Measurements from ENCODE around the gene PTPRCAP.
A peak's percentile ranks its signal among the peaks of the same experiment; 100 is the strongest.

PTPRCAP gene

DNA sequence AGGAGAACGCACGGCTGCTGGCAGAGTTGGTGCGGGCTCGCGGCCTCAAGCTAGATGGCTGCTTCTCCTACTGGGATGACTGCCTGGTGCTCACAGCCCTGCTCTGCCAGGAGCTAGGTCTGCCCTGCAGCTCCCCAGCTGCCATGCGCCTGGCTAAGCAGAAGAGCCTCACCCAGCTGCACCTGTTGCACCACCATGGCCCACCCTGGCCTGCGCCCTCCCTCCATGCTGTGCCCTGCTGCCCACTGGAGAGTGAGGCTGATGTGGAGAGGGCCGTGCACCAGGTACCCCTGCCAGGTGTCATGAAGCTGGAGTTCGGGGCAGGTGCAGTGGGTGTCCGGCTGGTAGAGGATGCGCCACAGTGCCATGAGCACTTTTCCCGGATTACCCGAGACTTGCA is 14.0 kb downstream of the PTPRCAP start:
- DNase-seq, result no peak

DNA sequence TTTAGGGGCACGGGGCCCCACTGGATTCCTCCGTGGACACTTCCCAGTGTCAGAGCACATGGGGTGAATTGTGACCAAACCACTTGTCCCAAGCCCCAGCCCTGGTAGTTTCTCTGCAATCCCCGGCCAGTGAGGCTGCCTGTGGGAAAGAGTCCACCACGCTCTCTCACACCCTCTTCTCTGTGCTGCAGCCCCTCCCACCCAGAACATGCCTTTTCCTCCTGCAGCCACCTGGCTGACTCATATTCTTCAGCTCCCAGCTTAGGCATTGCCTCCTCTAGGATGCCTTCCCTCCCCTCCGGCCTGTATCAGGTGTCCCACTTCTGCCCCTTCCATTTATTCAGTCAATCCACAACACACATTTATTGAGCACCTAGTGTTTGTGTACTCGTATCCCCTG is 14.6 kb downstream of the PTPRCAP start:
- no peak for DNase-seq

DNA sequence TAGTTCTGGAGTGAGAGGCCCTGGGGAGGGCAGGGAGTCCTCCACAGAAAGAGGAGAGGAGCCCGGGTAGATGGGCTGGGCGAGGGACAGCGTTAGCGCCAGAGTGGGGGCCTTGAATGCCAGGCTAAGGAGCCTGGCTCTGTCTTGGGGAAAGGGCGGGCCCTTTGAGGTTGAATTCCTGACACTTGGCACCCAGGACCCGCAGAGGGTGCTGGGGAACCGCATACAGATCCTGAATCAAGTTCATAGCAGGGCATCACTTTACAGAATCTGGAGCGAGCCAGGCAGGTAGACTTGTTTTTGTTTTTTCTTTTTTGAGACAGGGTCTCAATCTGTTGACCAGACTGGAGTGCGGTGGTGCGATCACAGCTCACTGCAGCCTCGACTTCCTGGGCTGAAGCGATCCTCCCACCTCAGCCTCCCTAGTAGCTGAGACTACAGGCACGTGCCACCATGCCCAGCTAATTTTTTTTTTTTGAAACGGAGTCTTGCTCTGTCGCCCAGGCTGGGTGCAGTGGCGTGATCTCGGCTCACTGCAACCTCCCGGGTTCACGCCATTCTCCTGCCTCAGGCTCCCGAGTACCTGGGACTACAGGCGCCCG is 16.0 kb downstream of the PTPRCAP start:
- DNase-seq, result no peak

DNA sequence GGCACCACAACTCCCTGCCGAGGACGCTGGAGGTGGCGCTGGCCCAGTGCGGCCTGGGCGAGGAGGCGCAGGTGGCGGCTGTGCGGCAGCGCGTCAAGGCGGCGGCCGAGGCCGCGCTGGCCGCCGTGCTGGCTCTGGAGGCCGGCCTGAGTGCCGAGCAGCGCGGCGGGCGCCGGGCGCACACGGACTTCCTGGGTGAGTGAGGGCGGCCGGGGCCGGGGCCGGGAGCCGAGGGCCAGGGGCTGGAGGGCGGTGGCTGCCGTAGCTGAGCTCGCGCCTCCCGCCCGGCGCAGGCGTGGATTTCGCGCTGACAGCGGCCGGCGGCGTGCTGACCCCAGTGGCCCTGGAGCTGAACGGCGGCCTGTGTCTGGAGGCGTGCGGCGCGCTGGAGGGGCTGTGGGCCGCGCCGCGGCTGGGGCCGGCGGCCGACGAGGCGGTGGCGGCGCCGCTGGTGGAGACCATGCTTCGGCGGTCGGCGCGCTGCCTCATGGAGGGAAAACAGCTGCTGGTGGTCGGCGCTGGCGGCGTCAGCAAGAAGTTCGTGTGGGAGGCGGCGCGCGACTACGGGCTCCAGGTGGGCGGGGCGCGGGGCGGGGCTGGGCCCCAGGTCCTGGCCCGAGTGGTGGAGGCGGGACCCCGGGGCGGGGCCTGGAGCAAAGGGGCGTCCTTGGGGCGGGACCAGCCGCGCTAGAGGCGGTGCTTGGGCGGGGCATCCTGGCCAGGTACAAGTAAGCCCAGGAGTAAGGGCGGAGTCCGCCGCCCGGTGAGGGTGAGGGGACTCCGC is 16.6 kb downstream of the PTPRCAP start:
- DNase-seq, result peak; percentile 97

DNA sequence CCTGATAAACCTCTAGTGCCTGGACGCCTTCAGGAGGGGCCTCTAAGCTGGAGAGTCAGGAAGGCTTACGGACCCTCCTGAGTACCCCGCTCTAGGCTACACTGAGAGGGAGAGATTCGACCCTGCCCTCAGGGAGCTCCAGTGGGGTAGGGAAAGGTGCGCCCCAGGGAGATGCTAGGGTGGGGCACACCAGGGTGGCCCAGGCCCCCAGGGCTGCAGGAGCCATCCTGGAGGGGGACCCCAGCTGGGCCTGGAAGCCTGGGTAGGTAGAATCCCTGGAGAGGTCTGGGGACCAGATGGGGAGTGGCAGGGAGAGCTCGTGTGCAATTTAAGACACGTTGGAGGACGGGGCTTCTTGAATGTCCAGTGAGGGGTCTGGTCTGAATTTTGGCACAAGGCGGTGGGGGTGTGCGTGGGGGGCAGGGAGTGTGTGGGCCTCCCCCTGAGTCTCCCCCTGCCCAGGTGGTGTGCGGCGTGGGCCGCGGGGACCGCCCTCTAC is 17.3 kb downstream of the PTPRCAP start:
- DNase-seq, result no peak

DNA sequence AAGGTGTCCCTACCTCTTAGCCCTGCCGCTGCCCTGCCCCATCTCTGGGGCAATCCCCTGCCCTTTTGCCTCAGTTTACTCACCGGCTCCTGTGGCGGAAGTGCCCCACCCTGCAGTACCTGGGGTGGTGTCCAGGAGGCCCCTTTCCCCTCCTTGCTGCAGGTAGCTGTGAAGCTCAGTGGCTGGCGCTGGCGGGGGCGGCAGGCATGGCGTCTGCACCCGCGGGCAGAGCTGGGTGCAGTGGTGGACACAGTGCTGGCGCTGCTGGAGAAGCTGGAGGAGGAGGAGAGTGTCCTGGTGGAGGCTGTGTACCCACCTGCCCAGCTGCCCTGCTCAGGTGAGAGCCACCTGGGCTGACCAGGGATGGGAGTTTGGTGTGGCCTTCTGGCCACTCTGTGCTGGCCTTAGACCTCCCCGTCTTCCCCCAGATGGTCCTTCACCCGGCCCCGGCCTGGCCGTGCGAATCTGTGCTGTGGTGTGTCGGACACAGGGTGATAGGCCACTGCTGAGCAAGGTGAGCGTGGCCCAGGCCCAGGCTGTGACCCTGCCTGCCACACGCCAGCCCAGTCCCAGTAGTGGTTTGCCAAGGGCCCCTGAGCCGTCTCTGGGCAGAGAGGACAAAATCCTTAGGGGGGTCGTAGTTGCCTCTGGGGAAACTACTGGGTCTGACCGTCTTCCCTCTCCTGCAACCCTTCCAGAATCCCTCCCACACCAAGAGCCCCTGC is 18.0 kb downstream of the PTPRCAP start:
- DNase-seq, result no peak

DNA sequence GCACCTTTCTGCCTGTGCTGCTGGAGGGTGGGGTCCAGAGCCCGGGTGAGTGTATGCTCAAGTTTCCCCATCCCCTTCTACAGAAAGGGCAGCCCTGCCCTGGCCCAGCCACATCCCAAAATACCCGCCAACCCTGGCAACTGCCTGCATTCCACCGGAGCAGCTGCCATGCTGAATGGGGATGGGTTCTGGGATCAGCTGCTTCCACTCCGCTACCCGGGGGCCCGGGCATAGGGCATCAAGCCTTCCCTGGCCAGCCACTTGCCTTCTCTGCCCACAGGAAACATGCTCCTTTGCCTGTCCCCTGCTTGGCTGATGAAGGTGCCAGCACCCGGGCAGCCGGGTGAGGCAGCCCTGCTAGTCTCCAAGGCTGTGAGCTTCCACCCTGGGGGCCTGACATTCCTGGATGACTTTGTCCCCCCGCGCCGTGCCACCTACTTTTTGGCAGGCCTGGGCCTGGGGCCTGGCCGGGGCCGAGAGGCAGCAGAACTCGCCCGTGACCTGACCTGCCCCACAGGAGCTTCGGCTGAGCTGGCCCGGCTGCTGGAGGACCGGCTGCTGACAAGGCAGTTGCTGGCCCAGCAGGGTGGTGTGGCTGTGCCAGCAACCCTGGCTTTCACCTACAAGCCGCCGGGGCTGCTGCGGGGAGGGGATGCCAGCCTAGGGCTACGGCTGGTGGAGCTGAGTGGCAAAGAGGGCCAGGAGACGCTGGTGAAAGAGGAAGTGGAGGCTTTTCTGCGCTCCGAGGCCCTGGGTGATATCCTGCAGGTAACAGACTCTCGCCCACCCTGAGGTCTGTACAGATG is 18.8 kb downstream of the PTPRCAP start:
- peak; percentile 76 for DNase-seq

DNA sequence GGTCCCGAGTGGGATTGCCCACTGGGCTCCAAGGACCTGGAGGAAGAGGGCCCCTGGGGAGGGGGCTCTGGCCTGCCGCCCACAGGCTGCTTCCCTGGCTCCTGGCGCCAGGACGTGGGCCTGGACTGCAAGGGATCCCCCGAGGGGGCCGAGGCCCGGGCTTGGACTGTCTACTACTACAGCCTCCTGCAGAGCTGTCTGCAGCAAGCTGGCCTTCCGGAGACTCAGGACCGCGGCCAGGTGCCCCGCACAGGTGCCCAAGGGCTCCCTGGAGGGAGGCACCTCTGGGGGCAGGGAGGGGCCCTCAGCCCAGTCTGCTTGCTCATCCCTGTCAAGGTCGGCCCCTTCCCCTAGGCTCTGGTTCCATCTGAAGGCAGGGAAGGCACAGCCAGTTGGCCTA is 20.1 kb downstream of the PTPRCAP start:
- no peak for DNase-seq

DNA sequence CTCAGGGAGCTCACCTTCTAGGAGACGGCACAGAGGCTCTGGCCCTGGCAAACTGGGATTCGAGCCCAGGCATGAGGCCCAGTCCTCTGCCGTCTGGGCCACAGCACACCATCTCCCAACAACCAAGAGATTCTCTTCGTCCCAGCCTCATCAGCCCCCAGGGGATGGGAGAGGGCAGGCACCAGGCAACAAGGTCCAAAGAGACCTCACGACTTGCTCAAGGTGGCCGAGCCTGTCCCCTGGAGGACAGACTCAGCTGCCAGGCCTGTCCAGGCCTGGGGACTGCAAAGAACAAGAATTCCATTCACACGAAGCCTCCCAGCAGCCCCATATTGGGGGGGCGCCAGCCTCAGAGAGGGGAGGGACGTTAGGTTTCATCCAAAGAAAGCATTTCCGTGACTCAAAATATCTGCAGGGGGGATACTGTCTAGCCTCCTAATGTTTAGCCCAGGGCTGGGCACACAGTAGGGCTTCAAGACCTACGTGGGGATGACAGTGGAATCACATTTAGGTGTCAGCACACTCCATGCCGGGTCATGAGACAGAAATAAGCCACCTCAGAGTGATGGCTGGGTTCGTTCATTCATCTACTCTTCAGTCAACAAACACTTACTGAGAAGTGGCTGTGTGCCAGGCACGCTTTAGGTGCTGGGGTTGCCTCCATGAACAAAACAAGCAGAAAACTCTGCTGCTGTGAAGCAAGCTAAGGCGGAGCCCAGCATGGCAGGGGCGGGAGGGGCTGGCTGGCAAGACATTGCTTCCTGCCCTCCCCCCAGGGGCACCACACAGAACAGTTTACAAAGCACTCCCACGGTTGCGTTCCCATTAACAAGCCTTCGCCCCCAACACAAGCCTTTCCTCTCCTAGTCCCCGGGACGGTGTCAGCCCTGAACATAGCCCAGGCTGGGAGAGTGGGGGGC is 20.8 kb downstream of the PTPRCAP start:
- DNase-seq, result peak; percentile 87

DNA sequence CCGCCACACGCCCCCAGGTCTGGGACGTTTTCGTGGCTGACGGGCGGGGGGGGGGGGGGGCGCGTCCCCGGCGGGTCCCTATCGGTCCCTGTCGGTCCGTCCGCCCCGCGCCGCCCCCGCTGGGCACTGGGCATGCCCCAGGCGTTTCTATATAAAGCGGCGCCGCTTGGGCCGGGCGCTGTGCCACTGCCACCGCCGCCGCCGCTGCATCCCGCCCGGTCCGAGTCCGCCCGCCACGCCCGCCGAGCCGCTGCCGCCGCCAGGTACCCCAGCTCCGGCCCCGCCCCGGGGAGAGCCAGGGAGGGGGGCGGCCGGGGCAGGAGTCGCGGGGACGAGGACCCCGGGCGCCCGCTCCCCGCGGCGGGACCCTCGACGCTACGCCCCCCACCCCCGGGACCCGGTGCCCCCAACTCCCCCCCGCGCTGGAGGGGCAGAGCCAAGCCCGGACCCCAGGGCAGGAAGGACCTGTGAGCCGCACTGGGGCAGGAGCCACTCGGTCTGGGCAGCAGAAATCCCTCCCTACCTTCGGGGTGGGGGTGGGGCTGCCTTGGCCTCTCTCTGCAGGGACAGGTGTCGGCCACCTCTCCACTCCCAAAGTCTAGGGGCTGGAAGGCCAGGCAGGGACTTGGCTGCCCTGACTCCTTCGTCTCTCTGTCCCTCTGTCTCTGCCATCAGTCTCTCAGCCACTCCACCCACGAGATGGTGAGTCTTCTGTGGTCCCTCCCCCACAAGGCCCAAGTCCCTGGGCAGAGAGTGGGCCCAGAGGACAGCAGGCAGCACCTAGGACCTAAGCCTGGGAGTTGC is 21.8 kb downstream of the PTPRCAP start, which contains the start of gene CARNS1:
TSS of gene CARNS1 (plus strand) at position 178 of the 804 bp plus-strand sequence. CDS start at position 700, 522 bp downstream.
- no peak for DNase-seq

DNA sequence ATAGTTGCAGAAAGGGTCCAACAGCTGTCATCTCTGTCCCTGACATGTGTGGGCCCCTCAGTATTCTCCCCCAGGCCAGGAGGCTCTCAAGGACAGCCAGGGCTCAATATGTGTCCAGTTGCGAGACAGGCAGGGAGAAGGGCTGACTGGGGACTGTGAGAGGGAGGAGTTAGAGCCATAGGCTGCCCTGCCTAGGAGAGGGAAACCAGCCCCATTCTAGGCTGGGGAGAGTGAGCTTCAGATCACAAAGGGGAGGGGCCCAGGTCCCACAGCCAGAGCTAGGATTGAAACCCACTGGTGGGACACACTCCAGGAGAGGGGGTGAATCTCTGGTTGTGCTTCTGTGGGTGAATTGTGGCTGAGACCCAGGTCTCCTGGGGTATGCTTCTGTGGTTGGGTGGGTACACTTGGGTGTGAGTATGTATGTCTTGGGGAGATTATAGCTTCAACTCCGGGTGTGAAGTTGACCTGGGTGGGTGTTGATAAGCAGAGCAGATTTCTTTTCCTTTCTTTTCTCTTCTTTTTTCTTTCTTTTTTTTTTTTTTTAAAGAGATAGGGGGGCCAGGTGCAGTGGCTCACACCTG is 24.1 kb downstream of the PTPRCAP start:
- DNase-seq, result peak; percentile 92

DNA sequence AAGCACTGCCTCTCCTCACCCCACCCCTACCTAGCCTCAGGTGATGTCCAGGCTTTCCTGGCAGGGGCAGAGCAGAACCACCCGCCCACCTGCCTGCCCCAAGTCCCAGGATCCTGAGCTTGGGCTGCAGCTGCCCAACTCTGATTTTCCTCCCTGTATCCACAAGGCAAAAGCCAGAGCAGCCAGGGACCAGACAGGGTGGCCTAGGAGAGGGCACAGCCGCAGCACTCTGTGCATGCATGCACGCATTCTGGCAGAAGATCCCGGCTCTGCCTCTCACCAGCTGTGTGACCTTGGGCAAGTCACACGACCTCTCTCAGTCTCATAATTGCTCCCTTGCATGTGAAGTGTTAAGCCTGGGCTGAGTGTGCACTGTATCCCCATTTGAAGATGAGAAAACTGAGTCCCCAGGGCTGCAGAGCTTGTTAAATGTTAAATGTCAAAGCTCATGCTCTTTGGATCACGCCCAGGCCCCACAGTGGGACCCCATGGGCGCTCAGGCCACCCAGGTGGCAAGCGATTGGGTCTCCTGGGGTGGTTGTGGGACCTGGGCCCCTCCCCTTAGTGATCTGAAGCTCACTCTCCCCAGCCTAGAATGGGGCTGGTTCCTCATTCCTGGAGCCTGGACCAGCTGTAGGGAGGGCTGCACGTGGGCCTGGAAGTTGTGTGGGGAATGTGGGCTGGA is 24.8 kb downstream of the PTPRCAP start:
- DNase-seq, result no peak

DNA sequence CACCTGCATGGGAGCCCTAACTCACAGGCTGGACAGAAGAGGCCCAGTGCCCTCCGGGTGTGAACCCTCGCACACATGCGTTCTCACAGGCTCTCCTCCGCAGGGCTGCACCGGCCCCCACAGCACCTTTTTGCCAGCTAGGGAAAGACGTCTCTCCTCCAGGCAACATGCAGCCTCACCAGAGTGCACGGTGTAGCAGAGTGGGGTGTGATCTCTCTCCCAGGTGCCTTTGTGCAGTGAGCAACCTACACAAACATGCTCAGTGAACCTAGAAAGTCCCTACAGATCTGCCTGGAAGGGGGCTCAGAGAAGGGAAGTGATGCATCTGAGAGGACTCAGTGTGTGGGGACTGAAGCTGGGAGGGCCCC is 25.7 kb downstream of the PTPRCAP start:
- DNase-seq, result no peak

DNA sequence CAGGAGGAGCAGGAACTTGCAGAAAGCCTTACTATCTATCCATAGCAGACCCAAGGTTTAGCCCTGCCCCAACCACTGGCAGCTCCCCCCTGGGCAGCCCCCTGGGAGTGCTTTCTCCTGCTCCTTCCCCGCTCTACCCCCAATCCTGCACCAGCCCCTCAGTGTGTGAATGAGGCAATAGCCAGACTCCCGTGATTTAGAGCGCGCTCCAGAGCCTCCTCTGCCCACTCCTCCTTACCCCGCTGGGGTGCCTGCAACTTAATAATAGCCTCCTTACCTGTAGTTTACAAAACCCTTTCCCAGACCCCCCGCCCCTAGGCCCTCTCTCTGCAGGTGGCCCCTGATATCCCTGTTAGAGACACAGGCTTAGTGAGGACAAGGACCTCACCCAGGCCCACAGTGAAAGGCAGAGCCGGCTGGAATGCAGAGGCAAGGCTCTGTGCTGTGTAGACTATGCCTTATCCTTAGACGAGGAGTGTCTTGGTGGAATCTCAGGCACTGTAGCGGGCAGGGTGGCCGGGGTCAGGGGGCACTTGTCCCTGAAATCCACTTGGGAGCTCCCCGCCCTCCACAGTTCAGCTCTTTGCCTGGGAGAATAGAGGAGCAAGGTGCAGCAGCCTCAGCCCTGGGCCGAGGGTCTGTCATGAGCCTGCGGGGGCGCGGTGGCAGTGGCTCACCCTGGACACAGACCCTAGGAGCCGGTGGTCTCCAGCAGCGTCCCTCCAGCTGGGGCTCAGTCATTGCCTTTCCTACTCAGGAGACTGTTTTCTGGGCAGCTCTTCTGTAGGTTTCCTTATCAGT is 26.3 kb downstream of the PTPRCAP start:
- DNase-seq, result no peak

DNA sequence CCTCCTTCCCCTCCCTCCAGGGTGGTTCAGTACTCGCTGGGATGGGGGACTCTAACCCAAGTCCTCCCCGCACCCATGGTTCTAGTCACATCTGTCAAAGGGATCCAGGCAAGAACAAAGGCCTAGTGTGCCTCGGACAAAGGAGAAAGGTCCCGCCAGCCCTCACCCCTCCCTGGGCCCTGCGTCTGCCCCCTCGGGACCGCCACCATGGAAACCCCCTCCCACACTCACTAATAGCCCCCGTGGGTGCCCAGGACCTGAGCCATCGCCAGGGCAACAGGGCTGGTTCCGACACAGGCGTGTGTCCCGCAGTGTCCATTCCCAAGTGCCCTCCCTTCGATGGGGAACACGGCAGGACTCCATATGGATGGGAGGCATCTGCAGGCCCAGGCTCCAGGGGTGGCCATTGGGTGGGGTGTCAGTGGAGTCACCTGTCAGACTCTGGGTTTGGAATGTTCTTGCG is 27.1 kb downstream of the PTPRCAP start:
- no peak for DNase-seq

DNA sequence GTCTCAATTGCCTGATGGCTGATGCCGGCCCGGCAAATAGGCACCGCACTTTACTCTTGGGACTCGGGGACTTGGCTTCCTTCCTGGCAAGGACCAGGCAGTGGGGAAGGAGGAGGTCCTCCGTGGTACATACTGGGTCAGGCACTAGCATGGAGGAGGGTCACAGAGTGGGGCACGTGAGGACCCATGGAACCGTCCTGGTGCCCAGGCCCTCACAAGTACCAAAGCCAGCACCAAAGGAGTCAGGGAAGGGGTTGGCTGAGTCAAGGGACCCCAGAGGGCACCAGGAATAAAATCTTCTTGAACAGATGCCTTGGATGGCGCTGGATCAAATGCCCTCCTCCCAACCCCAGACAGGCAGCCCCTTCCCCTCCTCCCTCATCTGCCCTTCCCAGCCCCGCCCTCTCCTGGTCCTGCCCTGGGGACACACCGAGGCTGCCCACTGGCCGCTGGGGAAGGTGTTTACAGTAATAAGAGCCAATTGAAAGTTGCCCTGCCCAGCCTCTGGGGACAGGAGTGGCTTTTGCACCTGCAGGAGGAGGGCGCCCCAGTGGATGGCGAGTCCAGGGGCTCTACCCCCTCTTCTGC is 27.6 kb downstream of the PTPRCAP start:
- peak; percentile 42 for DNase-seq

DNA sequence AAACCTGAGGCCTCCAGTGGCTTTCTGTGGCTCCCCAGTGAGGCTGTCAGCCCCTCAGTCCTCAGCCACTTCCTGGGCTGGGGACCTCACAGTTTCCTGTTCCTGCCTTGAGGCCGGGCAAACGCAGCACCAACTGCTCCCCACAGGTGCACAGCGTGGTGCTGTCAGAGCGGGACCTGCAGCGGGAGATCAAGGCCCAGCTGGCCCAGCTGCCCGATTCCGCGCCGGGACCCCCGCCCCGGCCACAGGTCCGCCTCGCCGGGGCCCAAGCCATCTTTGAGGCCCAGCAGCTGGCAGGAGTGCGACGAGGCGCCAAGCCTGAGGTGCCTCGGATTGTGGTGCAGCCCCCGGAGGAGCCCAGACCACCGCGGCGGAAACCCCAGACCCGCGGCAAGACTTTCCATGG is 28.2 kb downstream of the PTPRCAP start:
- DNase-seq, result peak; percentile 85

DNA sequence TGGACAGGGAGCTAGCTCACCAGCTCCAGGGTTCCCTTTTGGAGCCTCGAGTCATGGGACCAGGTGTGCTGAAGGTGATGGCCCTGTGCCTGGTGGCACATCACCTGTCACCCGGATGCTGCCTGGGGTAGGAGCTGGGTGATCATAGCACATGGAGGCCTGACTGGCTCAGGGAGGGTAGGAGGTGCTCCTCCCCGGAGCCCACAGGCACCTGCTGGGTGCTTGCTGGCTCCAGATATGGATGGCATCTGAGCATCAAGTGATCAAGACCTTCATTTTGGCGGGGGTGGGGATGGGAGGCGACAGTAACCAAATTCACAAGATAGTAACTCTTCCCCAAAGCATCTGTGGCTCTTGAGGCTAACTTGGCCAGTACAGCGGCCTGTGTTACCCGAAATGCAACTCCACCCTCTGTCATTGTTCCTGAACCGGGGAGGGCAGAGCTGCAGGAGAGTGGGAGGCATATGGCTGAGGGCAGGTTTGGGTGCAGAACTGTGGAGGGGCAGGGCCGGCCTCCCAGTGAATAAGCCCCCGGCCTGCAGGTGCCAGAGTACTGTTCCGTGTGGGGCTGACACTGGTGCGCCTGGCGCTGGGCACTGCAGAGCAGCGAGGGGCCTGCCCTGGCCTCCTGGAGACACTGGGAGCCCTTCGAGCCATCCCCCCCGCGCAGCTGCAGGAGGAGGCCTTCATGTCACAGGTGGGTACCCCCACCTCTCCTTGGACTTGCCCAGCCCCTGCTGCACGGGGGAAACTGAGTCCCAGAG is 28.9 kb downstream of the PTPRCAP start:
- DNase-seq, result peak; percentile 62
